HFFc6 (cell line): ENCODE results near the gene EPHA8. TPM values are rescaled to one million over a fixed set of nuclear protein-coding genes. Genes with fewer than 3 reads are reported as not detected.

ENCODE experiments used
- DNase-seq: peaks from one replicate; pipeline ENCODE4 v3.0.0-alpha.2; 2018
- H3K27ac Mint-ChIP-seq: 2 replicates; pipeline ENCODE4 v1.8.0; 2020; ENCODE audit warnings: mild to moderate bottlenecking, mixed read lengths
- H3K27me3 Mint-ChIP-seq: 2 replicates; pipeline ENCODE4 v1.8.0; 2021; ENCODE audit warnings: mild to moderate bottlenecking, moderate library complexity, mixed read lengths; ENCODE audit not compliant: insufficient read depth
- H3K36me3 Mint-ChIP-seq: 2 replicates; pipeline ENCODE4 v1.8.0; 2021; ENCODE audit warnings: low read depth, mixed read lengths
- H3K4me1 Mint-ChIP-seq: 2 replicates; pipeline ENCODE4 v1.8.0; 2020; ENCODE audit warnings: low read depth, mixed read lengths
- H3K4me3 Mint-ChIP-seq: 2 replicates; pipeline ENCODE4 v1.8.0; 2020; ENCODE audit warnings: mild to moderate bottlenecking, moderate library complexity, mixed read lengths
- H3K9me3 Mint-ChIP-seq: 2 replicates; pipeline ENCODE4 v1.8.0; 2020; ENCODE audit warnings: mild to moderate bottlenecking, mixed read lengths
- total RNA-seq, 6 experiments: library from RNA; stranded (reverse); fragmentation: NEBNext Ultra II Directional; extraction: Animal tissue kit (Norgen Biotek cat#: 25700); gene quantifications; 2 replicates in 1 of 6; 3 replicates in 5 of 6; pipeline ENCODE4 v1.2.3, GENCODE V29; 2021
- TF ChIP-seq, protein P1 (sequence below): fragments of 200-600 bp; sonication (generic); IDR thresholded peaks from 2 replicates; pipeline ENCODE4 v1.5.0; 2021; ENCODE audit warnings: antibody characterized with exemption, mild to moderate bottlenecking

EPHA8 gene
- total RNA-seq, 6 experiments from 2014 or later = not detected

DNA sequence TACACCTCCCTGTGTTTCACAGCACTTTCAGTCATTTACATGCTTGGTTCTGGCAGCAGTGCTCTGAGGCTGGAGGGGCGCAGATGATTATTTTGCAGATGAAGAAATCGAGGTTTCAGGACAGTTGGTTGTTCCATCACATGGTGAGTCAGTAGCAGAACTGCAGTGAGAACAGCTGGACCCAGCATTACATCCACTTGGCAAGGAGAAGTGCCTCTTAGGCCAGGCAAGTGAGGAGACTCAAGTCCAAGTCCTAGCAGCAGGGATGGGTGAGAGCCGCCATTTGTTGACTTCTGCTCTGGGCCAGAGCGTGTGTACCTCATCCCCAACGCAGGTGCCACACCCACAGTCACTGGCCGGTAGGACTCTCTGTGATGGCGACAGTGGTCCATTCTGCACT, 26.8 kb upstream of the EPHA8 start:
- H3K36me3 Mint-ChIP-seq = no peaks in the 10 kb centered on the region
- H3K4me3 Mint-ChIP-seq = no peak overlapping the region
- peaks cover 4% of the 10 kb centered on the region for H3K27me3 Mint-ChIP-seq
- H3K9me3 Mint-ChIP-seq = no peaks in the 10 kb centered on the region
- TF ChIP-seq, protein P1, sequence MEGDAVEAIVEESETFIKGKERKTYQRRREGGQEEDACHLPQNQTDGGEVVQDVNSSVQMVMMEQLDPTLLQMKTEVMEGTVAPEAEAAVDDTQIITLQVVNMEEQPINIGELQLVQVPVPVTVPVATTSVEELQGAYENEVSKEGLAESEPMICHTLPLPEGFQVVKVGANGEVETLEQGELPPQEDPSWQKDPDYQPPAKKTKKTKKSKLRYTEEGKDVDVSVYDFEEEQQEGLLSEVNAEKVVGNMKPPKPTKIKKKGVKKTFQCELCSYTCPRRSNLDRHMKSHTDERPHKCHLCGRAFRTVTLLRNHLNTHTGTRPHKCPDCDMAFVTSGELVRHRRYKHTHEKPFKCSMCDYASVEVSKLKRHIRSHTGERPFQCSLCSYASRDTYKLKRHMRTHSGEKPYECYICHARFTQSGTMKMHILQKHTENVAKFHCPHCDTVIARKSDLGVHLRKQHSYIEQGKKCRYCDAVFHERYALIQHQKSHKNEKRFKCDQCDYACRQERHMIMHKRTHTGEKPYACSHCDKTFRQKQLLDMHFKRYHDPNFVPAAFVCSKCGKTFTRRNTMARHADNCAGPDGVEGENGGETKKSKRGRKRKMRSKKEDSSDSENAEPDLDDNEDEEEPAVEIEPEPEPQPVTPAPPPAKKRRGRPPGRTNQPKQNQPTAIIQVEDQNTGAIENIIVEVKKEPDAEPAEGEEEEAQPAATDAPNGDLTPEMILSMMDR = no peak
- H3K27ac Mint-ChIP-seq = no peak overlapping the region; the same call in 1 of the 2 replicates
- no peak for DNase-seq
- peaks cover 8% of the 10 kb centered on the region for H3K4me1 Mint-ChIP-seq

DNA sequence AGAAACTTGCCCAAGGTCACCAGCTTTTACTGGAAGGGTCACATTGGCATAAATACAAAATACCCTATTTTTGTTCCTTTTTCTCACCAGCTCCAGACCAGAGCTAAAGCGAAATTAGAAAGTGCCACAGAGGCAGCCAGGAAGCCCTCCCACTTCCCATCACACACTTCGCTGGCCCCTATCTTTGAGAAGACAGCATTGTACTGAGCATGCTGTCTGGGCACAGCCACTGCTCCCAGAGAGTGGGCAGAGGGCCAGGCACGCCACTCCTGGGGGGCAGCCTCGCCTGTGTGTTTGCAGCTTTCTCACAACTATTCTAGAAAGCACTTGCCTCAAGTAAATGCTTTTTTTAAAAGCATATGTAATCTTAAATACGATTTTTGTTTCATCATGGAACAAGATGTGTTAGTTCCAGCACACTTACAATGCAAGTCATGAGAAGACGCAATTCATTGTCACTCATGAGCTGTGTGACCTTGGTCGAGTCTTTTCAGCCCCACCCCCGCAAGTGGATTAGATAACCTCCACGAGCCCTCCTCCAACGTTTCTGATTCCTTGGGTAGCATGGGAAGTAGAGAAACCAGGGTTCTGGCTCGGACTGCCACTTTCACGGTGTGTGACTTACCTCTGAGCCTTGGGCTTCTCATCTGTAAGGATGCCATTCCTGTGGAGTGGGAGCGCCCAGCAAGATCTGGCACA, 25.7 kb upstream of the EPHA8 start:
- Mint-ChIP-seq H3K4me3 (no peak overlapping the region), H3K27me3 (peaks cover 4% of the 10 kb centered on the region), H3K27ac (no peak overlapping the region), H3K4me1 (peaks cover 8% of the 10 kb centered on the region), H3K9me3 (no peaks in the 10 kb centered on the region), H3K36me3 (no peaks in the 10 kb centered on the region)
- DNase-seq = no peak
- TF ChIP-seq, protein P1 = no peak

DNA sequence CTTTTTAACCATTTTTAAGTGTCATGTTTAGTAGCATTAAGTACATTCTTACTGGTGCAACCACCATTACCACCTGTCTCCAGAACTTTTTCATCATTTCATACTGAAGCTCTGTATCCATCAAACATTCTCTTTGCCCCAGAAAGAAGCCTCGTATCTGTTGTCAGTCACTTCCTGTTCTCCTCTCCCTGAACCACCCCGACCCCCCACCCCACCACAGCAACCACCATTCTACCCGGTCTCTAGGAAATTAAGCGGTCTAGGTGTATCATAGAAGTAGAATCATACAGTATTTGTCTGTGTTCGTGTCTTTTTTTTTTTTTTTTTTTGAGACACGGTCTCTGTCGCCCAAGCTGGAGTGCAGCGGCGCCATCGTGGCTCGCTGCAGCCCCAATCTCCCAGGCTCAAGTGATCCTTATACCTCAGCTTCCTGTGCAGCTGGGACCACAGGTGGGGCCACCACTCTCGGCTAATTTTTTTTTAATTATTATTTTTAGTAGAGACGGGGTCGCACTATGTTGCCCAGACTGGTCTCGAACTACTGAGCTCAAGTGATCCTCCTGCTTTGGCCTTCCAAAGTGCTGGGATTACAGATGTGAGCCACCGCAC, 23.7 kb upstream of the EPHA8 start:
- Mint-ChIP-seq H3K4me1 (peaks cover 8% of the 10 kb centered on the region), H3K27ac (no peak overlapping the region), H3K27me3 (peaks cover 10% of the 10 kb centered on the region), H3K4me3 (no peak overlapping the region), H3K9me3 (no peaks in the 10 kb centered on the region), H3K36me3 (no peaks in the 10 kb centered on the region)
- TF ChIP-seq, protein P1 = no peak
- no peak for DNase-seq

GRCh38 chr1:22540337-22540736, 23.0 kb upstream of the EPHA8 start:
- no peak for DNase-seq
- no peaks in the 10 kb centered on the region for H3K36me3 Mint-ChIP-seq
- peaks cover 8% of the 10 kb centered on the region for H3K4me1 Mint-ChIP-seq
- TF ChIP-seq, protein P1 = no peak
- no peak overlapping the region for H3K27ac Mint-ChIP-seq
- no peak overlapping the region for H3K4me3 Mint-ChIP-seq
- peaks cover 14% of the 10 kb centered on the region for H3K27me3 Mint-ChIP-seq
- H3K9me3 Mint-ChIP-seq = no peaks in the 10 kb centered on the region

DNA sequence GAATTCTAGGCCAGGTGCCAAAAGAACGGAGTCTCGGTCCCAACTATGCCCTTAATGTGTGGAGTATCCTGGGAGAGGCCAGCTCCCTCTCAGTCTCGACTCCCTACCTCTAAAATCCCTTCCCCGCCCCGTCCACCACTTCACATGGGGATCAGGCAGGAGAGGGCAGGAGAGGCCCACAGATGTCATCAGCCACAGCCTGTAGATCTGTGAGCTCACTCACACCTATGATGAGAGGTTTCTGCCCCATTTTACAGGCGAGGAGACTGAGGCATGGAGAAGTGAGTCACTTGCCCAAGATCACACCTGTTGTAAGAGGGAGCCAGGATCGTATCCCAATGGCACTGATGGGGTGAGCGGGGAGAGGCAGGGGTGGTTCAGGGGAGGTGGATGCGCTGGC, 20.4 kb upstream of the EPHA8 start:
- Mint-ChIP-seq H3K4me3 (no peak overlapping the region), H3K9me3 (no peaks in the 10 kb centered on the region), H3K27ac (no peak overlapping the region), H3K27me3 (peaks cover 36% of the 10 kb centered on the region), H3K36me3 (no peaks in the 10 kb centered on the region), H3K4me1 (peaks cover 8% of the 10 kb centered on the region)
- no peak for DNase-seq
- TF ChIP-seq, protein P1 = no peak
